Esophagus muscularis mucosa (tissue), 3 donors: Measurements from ENCODE around the gene CCDC87.

ENCODE experiments used
- CTCF ChIP-seq, 3 experiments: fragments of 200-600 bp in 2 of 3; fragments of 450-650 bp in 1 of 3; sonication (generic) in 2 of 3; IDR thresholded peaks; one replicate each; pipeline ENCODE4 v1.5.1; 2017 to 2019; ENCODE audit warnings: antibody characterized with exemption in 3 of 3, mild to moderate bottlenecking in 2 of 3, moderate library complexity in 1 of 3
- EP300 ChIP-seq: sonication (generic); formaldehyde crosslinking; IDR thresholded peaks from one replicate; pipeline ENCODE4 v1.6.1; 2017; ENCODE audit warnings: antibody characterized with exemption

- no peak for TF ChIP-seq CTCF (IDR thresholded peaks at IDR 0.05)
- TF ChIP-seq EP300, result no peak
These were observed 19.6 kb upstream of the CCDC87 start for GRCh38 chr11:66612458-66612857.
